GM18868 (cell line): Measurements from ENCODE around the gene NPBWR2.
A peak's percentile ranks its signal among the peaks of the same experiment; 100 is the strongest.

Source experiments
- ATAC-seq: cut with Tn5 transposase; IDR thresholded peaks from one replicate; pipeline ENCODE4 v1.9.1; 2021; ENCODE audit warnings: mild to moderate bottlenecking, moderate library complexity; ENCODE audit not compliant: unreplicated experiment

The NPBWR2 gene

GRCh38 chr20:64063389-64064144 is 43.8 kb downstream of the NPBWR2 start:
- ATAC-seq = no peak

GRCh38 chr20:64062596-64063388 is 44.6 kb downstream of the NPBWR2 start, which contains the start of gene TCEA2:
Gene TCEA2, plus strand, starts transcription at chr20:64063198. Its CDS starts 115 bp downstream, at chr20:64063313.
- ATAC-seq = peak; percentile 84

GRCh38 chr20:64062276-64062595 is 45.1 kb downstream of the NPBWR2 start:
- no peak for ATAC-seq

- no peak for ATAC-seq
These were observed 48.8 kb downstream of the NPBWR2 start for GRCh38 chr20:64058536-64058935.

GRCh38 chr20:64057628-64058498 is 49.5 kb downstream of the NPBWR2 start:
- ATAC-seq = peak; percentile 56

- peak; percentile 30 for ATAC-seq
These were observed 50.3 kb downstream of the NPBWR2 start for GRCh38 chr20:64056889-64057627.

GRCh38 chr20:64056639-64056888 is 50.8 kb downstream of the NPBWR2 start:
- no peak for ATAC-seq

GRCh38 chr20:64055893-64056638 is 51.3 kb downstream of the NPBWR2 start:
- no peak for ATAC-seq

- no peak for ATAC-seq
These were observed 51.9 kb downstream of the NPBWR2 start for GRCh38 chr20:64055396-64055892.

GRCh38 chr20:64053841-64054661 is 53.3 kb downstream of the NPBWR2 start:
- ATAC-seq = no peak
